ENCODE results near the gene COL20A1.

Gene COL20A1

GRCh38 chr20:63315731-63316491 is 22.9 kb downstream of the COL20A1 start:
- H3K36me3 ChIP-seq (ENCODE audit: insufficient read depth, low read length) = no peaks in the 10 kb centered on the region
- no peak overlapping the region for H2AFZ ChIP-seq (ENCODE audit: low read length, unreplicated experiment)
- no peak overlapping the region for H3K4me3 ChIP-seq (ENCODE audit: low read depth, low read length)
- H3K79me2 ChIP-seq (ENCODE audit: control insufficient read depth, insufficient read depth, low read length, unreplicated experiment) = no peaks in the 10 kb centered on the region
- H3K27me3 ChIP-seq (ENCODE audit: insufficient read depth, low read length) = no peaks in the 10 kb centered on the region
- no peaks in the 10 kb centered on the region for H3K4me1 ChIP-seq (ENCODE audit: control insufficient read depth, insufficient read depth, low read length, unreplicated experiment)
- no peak overlapping the region for H3K27ac ChIP-seq (ENCODE audit: low read depth, low read length)

- Histone ChIP-seq H2AFZ (ENCODE audit: low read length, unreplicated experiment) (no peak overlapping the region), H3K4me1 (ENCODE audit: control insufficient read depth, insufficient read depth, low read length, unreplicated experiment) (no peaks in the 10 kb centered on the region), H3K79me2 (ENCODE audit: control insufficient read depth, insufficient read depth, low read length, unreplicated experiment) (no peaks in the 10 kb centered on the region), H3K4me3 (ENCODE audit: low read depth, low read length) (no peak overlapping the region), H3K27ac (ENCODE audit: low read depth, low read length) (no peak overlapping the region), H3K27me3 (ENCODE audit: insufficient read depth, low read length) (peaks cover 1% of the 10 kb centered on the region; the same call in 1 of the 2 replicates), H3K36me3 (ENCODE audit: insufficient read depth, low read length) (no peaks in the 10 kb centered on the region)
Measured at GRCh38 chr20:63316502-63316921, 23.5 kb downstream of the COL20A1 start.

- Histone ChIP-seq H3K4me1 (ENCODE audit: control insufficient read depth, insufficient read depth, low read length, unreplicated experiment) (no peaks in the 10 kb centered on the region), H3K27ac (ENCODE audit: low read depth, low read length) (no peak overlapping the region), H3K79me2 (ENCODE audit: control insufficient read depth, insufficient read depth, low read length, unreplicated experiment) (no peaks in the 10 kb centered on the region), H3K36me3 (ENCODE audit: insufficient read depth, low read length) (no peaks in the 10 kb centered on the region), H3K4me3 (ENCODE audit: low read depth, low read length) (no peak overlapping the region), H3K27me3 (ENCODE audit: insufficient read depth, low read length) (peaks cover 4% of the 10 kb centered on the region), H2AFZ (ENCODE audit: low read length, unreplicated experiment) (no peak overlapping the region)
Measured at GRCh38 chr20:63317061-63317460, 24.1 kb downstream of the COL20A1 start.

- H3K4me1 ChIP-seq (ENCODE audit: control insufficient read depth, insufficient read depth, low read length, unreplicated experiment) = no peaks in the 10 kb centered on the region
- H3K4me3 ChIP-seq (ENCODE audit: low read depth, low read length) = no peak overlapping the region
- no peak overlapping the region for H2AFZ ChIP-seq (ENCODE audit: low read length, unreplicated experiment)
- H3K36me3 ChIP-seq (ENCODE audit: insufficient read depth, low read length) = no peaks in the 10 kb centered on the region
- peaks cover 11% of the 10 kb centered on the region for H3K27me3 ChIP-seq (ENCODE audit: insufficient read depth, low read length)
- H3K79me2 ChIP-seq (ENCODE audit: control insufficient read depth, insufficient read depth, low read length, unreplicated experiment) = no peaks in the 10 kb centered on the region
- H3K27ac ChIP-seq (ENCODE audit: low read depth, low read length) = no peak overlapping the region
Measured at GRCh38 chr20:63317601-63318291, 24.8 kb downstream of the COL20A1 start.

GRCh38 chr20:63318391-63319163 is 25.6 kb downstream of the COL20A1 start:
- Histone ChIP-seq H3K36me3 (ENCODE audit: insufficient read depth, low read length) (no peaks in the 10 kb centered on the region), H3K27ac (ENCODE audit: low read depth, low read length) (no peak overlapping the region), H3K79me2 (ENCODE audit: control insufficient read depth, insufficient read depth, low read length, unreplicated experiment) (no peaks in the 10 kb centered on the region), H2AFZ (ENCODE audit: low read length, unreplicated experiment) (no peak overlapping the region), H3K4me3 (ENCODE audit: low read depth, low read length) (no peak overlapping the region), H3K4me1 (ENCODE audit: control insufficient read depth, insufficient read depth, low read length, unreplicated experiment) (no peaks in the 10 kb centered on the region), H3K27me3 (ENCODE audit: insufficient read depth, low read length) (peaks cover 19% of the 10 kb centered on the region)

- H3K27me3 ChIP-seq (ENCODE audit: insufficient read depth, low read length) = peaks cover 28% of the 10 kb centered on the region
- no peaks in the 10 kb centered on the region for H3K4me1 ChIP-seq (ENCODE audit: control insufficient read depth, insufficient read depth, low read length, unreplicated experiment)
- H2AFZ ChIP-seq (ENCODE audit: low read length, unreplicated experiment) = no peak overlapping the region
- H3K4me3 ChIP-seq (ENCODE audit: low read depth, low read length) = no peak overlapping the region
- H3K36me3 ChIP-seq (ENCODE audit: insufficient read depth, low read length) = no peaks in the 10 kb centered on the region
- no peaks in the 10 kb centered on the region for H3K79me2 ChIP-seq (ENCODE audit: control insufficient read depth, insufficient read depth, low read length, unreplicated experiment)
- no peak overlapping the region for H3K27ac ChIP-seq (ENCODE audit: low read depth, low read length)
Measured at GRCh38 chr20:63319164-63320040, 26.4 kb downstream of the COL20A1 start.

- no peak overlapping the region for H3K27ac ChIP-seq (ENCODE audit: low read depth, low read length)
- no peaks in the 10 kb centered on the region for H3K4me1 ChIP-seq (ENCODE audit: control insufficient read depth, insufficient read depth, low read length, unreplicated experiment)
- H3K27me3 ChIP-seq (ENCODE audit: insufficient read depth, low read length) = peaks cover 34% of the 10 kb centered on the region
Measured at GRCh38 chr20:63320041-63320511, 27.1 kb downstream of the COL20A1 start.

GRCh38 chr20:63320616-63321147 is 27.7 kb downstream of the COL20A1 start:
- Histone ChIP-seq H3K27ac (ENCODE audit: low read depth, low read length) (no peak overlapping the region), H3K36me3 (ENCODE audit: insufficient read depth, low read length) (no peaks in the 10 kb centered on the region), H3K4me1 (ENCODE audit: control insufficient read depth, insufficient read depth, low read length, unreplicated experiment) (no peaks in the 10 kb centered on the region), H3K4me3 (ENCODE audit: low read depth, low read length) (no peak overlapping the region), H2AFZ (ENCODE audit: low read length, unreplicated experiment) (no peak overlapping the region), H3K27me3 (ENCODE audit: insufficient read depth, low read length) (peaks cover 37% of the 10 kb centered on the region), H3K79me2 (ENCODE audit: control insufficient read depth, insufficient read depth, low read length, unreplicated experiment) (no peaks in the 10 kb centered on the region)

More at GRCh38 chr20:63320041-63320511, 27.1 kb downstream of the COL20A1 start:
- Histone ChIP-seq H3K79me2 (ENCODE audit: control insufficient read depth, insufficient read depth, low read length, unreplicated experiment) (no peaks in the 10 kb centered on the region), H3K36me3 (ENCODE audit: insufficient read depth, low read length) (no peaks in the 10 kb centered on the region), H3K4me3 (ENCODE audit: low read depth, low read length) (no peak overlapping the region), H2AFZ (ENCODE audit: low read length, unreplicated experiment) (no peak overlapping the region)

GRCh38 chr20:63321148-63321831 is 28.3 kb downstream of the COL20A1 start:
- no peak overlapping the region for H3K27ac ChIP-seq (ENCODE audit: low read depth, low read length)
- no peak overlapping the region for H3K4me3 ChIP-seq (ENCODE audit: low read depth, low read length)
- no peaks in the 10 kb centered on the region for H3K79me2 ChIP-seq (ENCODE audit: control insufficient read depth, insufficient read depth, low read length, unreplicated experiment)
- H3K4me1 ChIP-seq (ENCODE audit: control insufficient read depth, insufficient read depth, low read length, unreplicated experiment) = no peaks in the 10 kb centered on the region
- peaks cover 37% of the 10 kb centered on the region for H3K27me3 ChIP-seq (ENCODE audit: insufficient read depth, low read length)
- H3K36me3 ChIP-seq (ENCODE audit: insufficient read depth, low read length) = no peaks in the 10 kb centered on the region
- H2AFZ ChIP-seq (ENCODE audit: low read length, unreplicated experiment) = no peak overlapping the region

Data from ACC112 (cell line).